Urothelium cell line (cell line): ENCODE data around the gene KRR1.
A peak's percentile ranks its signal among the peaks of the same experiment; 100 is the strongest.
"Not testable (repeated sequence)": the region's sequence is repeated elsewhere in the genome, so short reads cannot be mapped to it uniquely, and the experiment has no call there.

Source experiments
- DNase-seq: peaks from one replicate; pipeline ENCODE4 v3.0.0; 2011; ENCODE audit warnings: low spot score, mixed read lengths
- FAIRE-seq: peaks from 2 replicates; lab custom pipeline; 2011; peaks lifted over from hg19 to GRCh38; lab: Jason Lieb, UNC

KRR1 gene

DNA sequence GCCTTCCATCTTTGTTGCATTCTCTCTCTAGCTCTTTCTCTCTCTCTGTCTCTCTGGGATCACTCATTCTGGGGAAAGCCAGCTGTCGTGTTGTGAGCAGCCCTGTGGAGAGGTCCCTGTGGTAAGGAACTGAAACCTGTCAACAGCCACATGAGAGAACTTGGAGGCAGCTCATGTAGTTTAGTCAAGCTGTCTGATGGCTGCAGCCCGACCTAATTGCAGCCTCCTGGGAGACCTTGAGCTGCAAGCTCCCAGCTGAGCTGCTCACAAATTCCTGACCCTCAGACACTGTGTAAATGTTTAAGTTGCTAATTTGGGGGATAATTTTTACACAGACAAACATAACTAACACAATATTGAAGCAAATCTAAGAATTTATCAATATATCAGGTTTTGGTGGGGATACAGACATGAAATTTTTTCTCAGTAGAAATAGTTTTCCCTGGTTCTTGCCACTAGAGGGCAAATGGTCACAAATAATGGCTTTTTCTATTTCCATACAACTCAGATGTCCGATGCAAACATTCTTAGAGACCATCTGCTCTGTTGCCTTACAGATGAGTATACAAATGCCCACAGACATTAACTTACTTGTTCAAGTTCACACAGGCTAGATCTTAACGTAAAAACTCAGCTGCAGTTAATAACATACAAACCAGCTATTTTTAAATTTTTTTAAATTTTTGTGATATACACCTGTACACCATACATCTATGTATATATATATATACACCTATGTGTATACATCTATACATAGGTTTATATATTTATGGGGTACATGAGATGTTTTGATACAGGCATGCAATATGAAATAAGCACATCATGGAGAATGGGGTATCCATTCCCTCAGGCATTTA, 15.5 kb upstream of the KRR1 start:
- FAIRE-seq (no peak), DNase-seq (peak; percentile 10)

DNA sequence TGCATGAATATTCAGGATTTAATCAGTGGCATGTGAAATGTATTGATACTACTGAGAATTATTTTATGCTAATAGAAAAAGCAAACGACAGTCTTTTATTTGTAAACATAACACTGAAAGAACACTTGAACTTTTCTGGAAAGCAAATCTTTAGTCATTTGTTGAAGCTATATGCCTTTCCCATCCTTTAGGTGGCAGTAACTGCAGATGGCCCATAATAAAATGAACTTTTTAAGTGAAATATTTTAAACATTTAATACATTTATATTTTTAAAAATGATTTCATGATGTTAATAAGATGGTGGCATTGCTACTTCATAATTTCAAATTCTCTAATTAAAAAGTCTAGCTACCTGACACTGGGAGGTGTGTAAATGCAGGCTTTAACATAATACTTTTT, 13.9 kb upstream of the KRR1 start:
- no peak for FAIRE-seq

DNA sequence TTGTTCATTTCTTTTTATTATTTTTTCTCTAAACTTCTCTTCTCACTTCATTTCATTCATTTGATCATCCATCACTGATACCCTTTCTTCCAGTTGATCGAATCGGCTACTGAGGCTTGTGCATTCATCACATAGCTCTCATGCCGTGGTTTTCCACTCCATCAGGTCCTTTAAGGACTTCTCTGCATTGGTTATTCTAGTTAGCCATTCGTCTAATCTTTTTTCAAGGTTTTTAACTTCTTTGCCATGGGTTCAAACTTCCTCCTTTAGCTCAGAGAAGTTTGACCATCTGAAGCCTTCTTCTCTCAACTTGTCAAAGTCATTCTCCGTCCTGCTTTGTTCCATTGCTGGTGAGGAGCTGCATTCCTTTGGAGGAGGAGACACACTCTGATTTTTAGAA, 10.7 kb upstream of the KRR1 start:
- DNase-seq, FAIRE-seq: not testable (repeated sequence)

More for the DNA sequence above, 13.9 kb upstream of the KRR1 start:
- DNase-seq = no peak

DNA sequence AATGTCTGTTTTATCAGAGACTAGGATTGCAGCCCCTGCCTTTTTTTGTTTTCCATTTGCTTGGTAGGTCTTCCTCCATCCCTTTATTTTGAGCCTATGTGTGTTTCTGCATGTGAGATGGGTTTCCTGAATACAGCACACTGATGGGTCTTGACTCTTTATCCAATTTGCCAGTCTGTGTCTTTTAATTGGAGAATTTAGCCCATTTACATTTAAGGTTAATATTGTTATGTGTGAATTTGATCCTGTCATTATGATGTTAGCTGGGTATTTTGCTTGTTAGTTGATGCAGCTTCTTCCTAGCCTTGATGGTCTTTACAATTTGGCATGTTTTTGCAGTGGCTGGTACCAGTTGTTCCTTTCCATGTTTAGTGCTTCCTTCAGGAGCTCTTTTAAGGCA, 9.8 kb upstream of the KRR1 start:
- DNase-seq, FAIRE-seq: not testable (repeated sequence)

- no peak for FAIRE-seq
Measured at GRCh38 chr12:75509621-75510020, 1.8 kb downstream of the KRR1 start.

GRCh38 chr12:75508159-75508558, 3.2 kb downstream of the KRR1 start:
- no peak for FAIRE-seq

More at GRCh38 chr12:75509621-75510020, 1.8 kb downstream of the KRR1 start:
- DNase-seq = no peak

GRCh38 chr12:75507086-75507485, 4.3 kb downstream of the KRR1 start:
- FAIRE-seq (no peak), DNase-seq (no peak)

More at GRCh38 chr12:75508159-75508558, 3.2 kb downstream of the KRR1 start:
- DNase-seq = no peak

DNA sequence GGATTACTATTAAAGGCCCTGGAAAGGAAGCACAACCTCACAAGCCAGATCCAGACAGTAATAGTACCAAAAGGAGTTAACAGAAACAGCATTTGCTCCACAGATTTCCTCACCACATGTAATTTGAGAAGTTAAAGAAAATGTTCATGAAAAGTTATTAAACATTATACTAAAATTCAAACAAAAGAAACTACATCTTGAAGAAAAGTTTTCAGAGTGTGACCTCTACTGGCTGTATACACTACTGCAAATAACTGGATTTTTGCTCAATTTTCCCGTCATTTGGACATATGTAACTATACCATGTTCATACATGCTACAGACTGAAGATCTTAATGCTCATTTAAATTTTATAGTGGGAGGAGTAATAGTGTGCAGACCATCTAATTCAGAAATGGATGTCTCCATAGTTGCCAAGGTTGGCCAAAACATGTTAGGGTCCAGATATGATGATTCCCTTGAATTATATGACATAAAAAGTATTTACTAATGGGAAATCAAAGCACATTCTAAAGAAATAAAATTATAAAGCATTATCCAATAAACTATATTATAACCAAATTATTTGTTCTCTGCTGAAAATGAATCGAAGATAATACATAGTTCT, 5.6 kb downstream of the KRR1 start:
- no peak for DNase-seq
- no peak for FAIRE-seq

DNA sequence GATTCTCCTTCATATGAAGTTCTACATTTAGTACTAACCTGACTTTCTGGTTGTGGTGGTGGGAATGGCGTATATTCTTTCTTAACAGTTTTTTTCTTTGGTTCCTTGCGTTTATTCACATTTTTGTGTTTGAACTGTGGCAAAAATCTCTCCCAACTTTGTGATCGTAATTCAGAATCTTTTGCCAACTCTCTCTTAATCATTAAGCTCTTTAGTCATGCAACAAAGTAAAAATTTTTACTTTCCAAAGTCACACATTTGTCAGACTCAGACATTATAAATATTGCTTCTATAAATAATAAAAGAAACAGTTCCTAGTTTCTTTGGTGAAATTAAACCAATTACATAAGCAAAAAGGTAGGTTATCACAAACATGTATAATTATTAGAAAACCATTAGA, 7.5 kb downstream of the KRR1 start:
- DNase-seq (no peak), FAIRE-seq (no peak)

DNA sequence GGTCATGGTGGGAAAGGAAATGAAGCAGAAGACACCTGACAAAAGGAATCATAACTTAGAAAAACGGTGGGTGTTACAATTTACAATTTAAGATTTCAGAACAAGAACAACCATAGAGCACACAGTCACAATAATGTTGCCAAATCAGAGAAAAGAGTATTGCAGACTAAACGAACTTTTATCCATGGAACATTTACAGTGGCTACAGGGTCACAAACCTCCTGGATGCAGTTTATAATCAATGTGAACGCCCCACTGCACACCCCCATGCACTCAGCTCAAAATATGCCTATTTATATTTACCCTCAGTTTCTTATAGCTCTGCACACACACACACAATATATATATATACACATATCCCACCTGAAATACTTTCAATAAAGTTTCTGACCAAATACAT, 8.0 kb downstream of the KRR1 start:
- DNase-seq = no peak
- no peak for FAIRE-seq

- DNase-seq (no peak), FAIRE-seq (no peak)
Measured at GRCh38 chr12:75491169-75491568, 20.2 kb downstream of the KRR1 start.

- FAIRE-seq (no peak), DNase-seq (peak; percentile 29)
Measured at GRCh38 chr12:75489613-75490210, 21.7 kb downstream of the KRR1 start.

DNA sequence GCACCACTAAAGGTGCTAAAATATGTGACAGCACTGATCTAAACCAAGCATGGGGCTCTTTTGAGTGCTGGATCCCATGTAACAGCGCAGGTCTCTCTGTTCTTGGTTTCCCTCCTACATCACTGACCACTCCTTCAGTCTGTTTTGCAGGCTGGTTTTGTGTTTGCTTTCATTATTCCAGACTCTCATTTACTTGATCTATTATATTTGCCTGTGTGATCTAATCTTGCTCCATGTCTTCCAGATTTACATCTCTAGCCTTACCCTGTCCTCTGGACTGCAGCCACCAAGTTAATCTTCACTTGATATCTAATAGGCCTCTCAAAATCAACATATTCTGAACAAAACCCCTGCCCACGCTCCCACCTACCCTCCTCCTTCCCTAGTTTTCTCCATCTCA, 22.2 kb downstream of the KRR1 start:
- FAIRE-seq = no peak
- DNase-seq = no peak

DNA sequence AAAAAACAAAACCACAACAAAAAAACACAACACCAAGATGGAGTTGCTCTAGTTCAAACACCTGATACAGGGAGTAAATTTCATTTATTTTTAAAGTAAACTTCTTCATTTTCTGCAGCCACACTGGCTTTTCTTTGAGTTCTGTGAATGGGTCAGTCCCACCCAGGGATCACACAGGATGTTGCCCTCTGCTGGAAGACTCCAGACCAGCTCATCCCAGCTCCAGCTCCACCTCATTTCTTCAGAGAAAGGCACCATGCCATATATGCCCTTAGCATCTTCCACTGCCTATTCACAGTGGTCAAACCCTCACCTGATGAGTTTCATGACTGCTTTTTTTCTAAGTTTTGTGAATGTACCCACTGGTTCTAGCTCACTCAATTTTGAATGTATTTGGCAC, 22.9 kb downstream of the KRR1 start:
- FAIRE-seq = no peak
- peak; percentile 16 for DNase-seq

GRCh38 chr12:75487308-75487707, 24.1 kb downstream of the KRR1 start:
- FAIRE-seq = no peak

GRCh38 chr12:75484450-75484849, 27.0 kb downstream of the KRR1 start:
- not testable (repeated sequence) for FAIRE-seq

More at GRCh38 chr12:75487308-75487707, 24.1 kb downstream of the KRR1 start:
- DNase-seq = no peak

GRCh38 chr12:75483431-75483830, 28.0 kb downstream of the KRR1 start:
- DNase-seq (no peak), FAIRE-seq (no peak)

More at GRCh38 chr12:75484450-75484849, 27.0 kb downstream of the KRR1 start:
- not testable (repeated sequence) for DNase-seq

GRCh38 chr12:75482646-75483045, 28.8 kb downstream of the KRR1 start:
- FAIRE-seq (no peak), DNase-seq (no peak)

- no peak for FAIRE-seq
- DNase-seq = no peak
Measured at GRCh38 chr12:75481774-75482173, 29.6 kb downstream of the KRR1 start.

GRCh38 chr12:75481013-75481705, 30.2 kb downstream of the KRR1 start:
- FAIRE-seq (no peak), DNase-seq (no peak)

GRCh38 chr12:75480469-75480949, 30.9 kb downstream of the KRR1 start, which contains the start of gene GLIPR1:
TSS of gene GLIPR1 (plus strand) at chr12:75480755. CDS start at chr12:75480881, 126 bp downstream.
- peak; percentile 48 for DNase-seq
- no peak for FAIRE-seq
